Panc1 (cell line): ENCODE results near the gene TMEM219. TPM values are rescaled to one million over a fixed set of nuclear protein-coding genes. Genes with fewer than 3 reads are reported as not detected.
A peak's percentile ranks its signal among the peaks of the same experiment; 100 is the strongest.

Experiments
- ATAC-seq: fragments of 200-7000 bp; cut with Tn5 transposase; 2 replicates; pipeline ENCODE4 v1.9.1; 2020; ENCODE audit warnings: mild to moderate bottlenecking, moderate library complexity
- BruUV-seq: library from RNA; stranded (reverse); fragments of 400-500 nt; replicated peaks from 2 replicates; lab custom pipeline; 2021; lab: Mats Ljungman, UMichigan
- CTCF ChIA-PET: fragments of 300-600 bp; sonication (Branson Sonifier 250); formaldehyde crosslinking; loops from one replicate; lab custom pipeline; 2022; ENCODE audit warnings: antibody characterized with exemption; lab: Charles Lee
- POLR2A ChIA-PET: fragments of 300-600 bp; sonication (Branson Sonifier 250); formaldehyde crosslinking; loops from one replicate; lab custom pipeline; 2022; ENCODE audit warnings: antibody characterized with exemption; lab: Charles Lee
- DNase-seq: peaks from one replicate; pipeline ENCODE4 v3.0.0-alpha.2; 2010; ENCODE audit warnings: low read depth, low spot score
- H3K27ac ChIP-seq: 2 replicates; pipeline ENCODE4 v1.5.1; 2011; ENCODE audit warnings: mild to moderate bottlenecking, low read length, inconsistent platforms
- H3K27me3 ChIP-seq: fragments of 200-500 bp; sonication (Bioruptor generic); 2 replicates; pipeline ENCODE4 v1.6.0; 2014; ENCODE audit warnings: low read length, inconsistent platforms; ENCODE audit not compliant: control insufficient read depth, insufficient read depth
- H3K36me3 ChIP-seq: fragments of 200-500 bp; sonication (Bioruptor generic); 2 replicates; pipeline ENCODE4 v1.5.1; 2014; ENCODE audit warnings: inconsistent platforms, mild to moderate bottlenecking, low read length, moderate library complexity; ENCODE audit not compliant: control insufficient read depth, insufficient read depth
- H3K4me1 ChIP-seq: 2 replicates; pipeline ENCODE4 v1.5.1; 2011; ENCODE audit warnings: inconsistent platforms, mild to moderate bottlenecking, low read length, moderate library complexity; ENCODE audit not compliant: control insufficient read depth, insufficient read depth
- H3K4me3 ChIP-seq, 2 experiments: 2 replicates each; pipeline ENCODE4 v1.5.1; 2011 to 2012; ENCODE audit warnings: low read depth in 2 of 2, low read length in 2 of 2, mild to moderate bottlenecking in 2 of 2, inconsistent platforms in 1 of 2, moderate library complexity in 1 of 2
- H3K9me3 ChIP-seq: fragments of 200-500 bp; sonication (Bioruptor generic); 2 replicates; pipeline ENCODE4 v1.5.1; 2014; ENCODE audit warnings: low read depth, mild to moderate bottlenecking, inconsistent platforms, low read length, moderate library complexity; ENCODE audit not compliant: control insufficient read depth, insufficient read depth
- CTCF ChIP-seq: fragments of 450-650 bp; IDR thresholded peaks from 2 replicates; pipeline ENCODE4 v1.5.1; 2017; ENCODE audit warnings: mild to moderate bottlenecking
- POLR2AphosphoS5 ChIP-seq: IDR thresholded peaks from 2 replicates; pipeline ENCODE4 v1.6.1; 2012; ENCODE audit warnings: mild to moderate bottlenecking, low read depth, low read length, moderate library complexity
- REST ChIP-seq, 2 experiments: IDR thresholded peaks; 2 replicates each; pipeline ENCODE4 v1.6.1; 2011 to 2012; ENCODE audit warnings: low read depth in 2 of 2, control low read depth in 1 of 2, low read length in 1 of 2, mild to moderate bottlenecking in 1 of 2, moderate library complexity in 1 of 2; ENCODE audit not compliant: insufficient read depth in 1 of 2
- SIN3A ChIP-seq: IDR thresholded peaks from 2 replicates; pipeline ENCODE4 v1.6.1; 2012; ENCODE audit warnings: low read depth, mild to moderate bottlenecking, low read length, moderate library complexity, borderline replicate concordance; ENCODE audit not compliant: insufficient read depth
- TCF7L2 ChIP-seq: IDR thresholded peaks from 2 replicates; pipeline ENCODE4 v1.6.1; 2011; ENCODE audit warnings: mild to moderate bottlenecking, low read depth, low read length, inconsistent platforms
- in situ Hi-C: cut with HindIII; loops from 2 replicates; pipeline ENCODE4 v1.10.0; 2016; ENCODE audit warnings: low sequenced_read_pairs, low pct_unique_long_range_greater_than_20kb
- intact Hi-C: fragments of 100-400 bp; cut with micrococcal nuclease; formaldehyde crosslinking; loops from one replicate; pipeline ENCODE4 v1.10.0; 2022; ENCODE audit not compliant: unreplicated experiment
- total RNA-seq: library from RNA; stranded (reverse); gene quantifications from one replicate; pipeline ENCODE4 v1.2.1, GENCODE V29; 2021; ENCODE audit not compliant: unreplicated experiment

TMEM219 gene
- total RNA-seq, 1 experiment from 2014 or later = 161 TPM

- ATAC-seq (no peak), DNase-seq (no peak)
- Histone ChIP-seq H3K27me3 (no peaks in the 10 kb centered on the region), H3K4me3 (no peak overlapping the region; a peak in 1 of 4 replicates), H3K27ac (peak overlapping the region; percentile 78), H3K36me3 (peaks cover 3% of the 10 kb centered on the region), H3K4me1 (peaks cover 19% of the 10 kb centered on the region), H3K9me3 (no peaks in the 10 kb centered on the region)
- in situ Hi-C loops (no loop called here), intact Hi-C loops (no loop called here)
- TF ChIP-seq CTCF (no peak), SIN3A (no peak), REST (IDR thresholded peaks at IDR 0.05; ENCODE audit: insufficient read depth in 1 of 2, low read depth in 2 of 2, low read length in 1 of 2) (no peak), TCF7L2 (no peak), POLR2AphosphoS5 (no peak)
- POLR2A ChIA-PET = interaction anchor here (0.5 to 1.3 kb wide), 7 partner anchors 11 to 72 kb away, joined by 3 to 9 read pairs (median 5); partner anchors contain the start of gene TMEM219
- CTCF ChIA-PET = interaction anchor here (0.6 kb wide), 1 partner anchor 72 kb away, joined by 3 read pairs; no protein-coding TSS in a partner anchor
- no TSS peak for BruUV-seq
Measured at GRCh38 chr16:29972992-29973383, 11.1 kb downstream of the TMEM219 start.

GRCh38 chr16:29973384-29974246 is 11.7 kb downstream of the TMEM219 start, which contains the start of gene TAOK2:
TSS of gene TAOK2 (plus strand) at chr16:29973868. CDS start at chr16:29977773, 3,905 bp downstream.
- Histone ChIP-seq H3K36me3 (peaks cover 6% of the 10 kb centered on the region), H3K9me3 (no peaks in the 10 kb centered on the region), H3K4me3 (peak within 1 kb of the TSS; percentile 71 to 96), H3K27me3 (no peaks in the 10 kb centered on the region), H3K27ac (peak within 1 kb of the TSS; percentile 88), H3K4me1 (peaks cover 19% of the 10 kb centered on the region)
- CTCF ChIA-PET = interaction anchor here (0.5 to 0.6 kb wide), 2 partner anchors 53 to 73 kb away, joined by 3 to 5 read pairs; no protein-coding TSS in a partner anchor
- TF ChIP-seq CTCF = no peak
- no peak for TF ChIP-seq TCF7L2
- peak; percentile 96 for TF ChIP-seq POLR2AphosphoS5
- peak; percentile 90; the same call in 1 of the 2 replicates for TF ChIP-seq SIN3A
- TF ChIP-seq REST (IDR thresholded peaks at IDR 0.05; ENCODE audit: insufficient read depth in 1 of 2, low read depth in 2 of 2, low read length in 1 of 2) = no peak
- POLR2A ChIA-PET = interaction anchor here (0.6 to 1.3 kb wide), 7 partner anchors 11 to 278 kb away, joined by 3 to 9 read pairs (median 5); partner anchors contain the start of gene TMEM219
- intact Hi-C loops = no loop called here
- in situ Hi-C loops = no loop called here
- BruUV-seq = no TSS peak
- peak; percentile 96 for ATAC-seq
- peak; percentile 81 for DNase-seq
